M059J (cell line): ENCODE results near the gene TMEM167B. TPM values are rescaled to one million over a fixed set of nuclear protein-coding genes. Genes with fewer than 3 reads are reported as not detected.

Experiments used
- total RNA-seq: library from RNA; depleted of rRNA; stranded (reverse); fragments of >200 nt; shearing (Covaris generic); gene quantifications from 2 replicates; pipeline ENCODE4 v1.2.3, GENCODE V29; 2014; rRNA removed

The TMEM167B gene
- total RNA-seq, 1 experiment from 2014 or later: 44.8 TPM

Other genes starting within 250 kb of the TMEM167B start
- gene AKNAD1, start 233.7 kb upstream of the TMEM167B start, total RNA-seq: 0.37 and 2.3 TPM in 2 replicates
- gene GPSM2, start 213.8 kb upstream of the TMEM167B start, total RNA-seq: 50.1 and 69.1 TPM in 2 replicates
- gene CLCC1, start 127.3 kb upstream of the TMEM167B start, total RNA-seq: 29.2 and 35.4 TPM in 2 replicates
- gene WDR47, start 48.7 kb upstream of the TMEM167B start, total RNA-seq: 11.0 and 14.6 TPM in 2 replicates
- 73.4 and 97.8 TPM in 2 replicates for gene TAF13, start 14.8 kb upstream of the TMEM167B start, total RNA-seq
- 0.84 and 1.1 TPM in 2 replicates for gene ELAPOR1, start 23.4 kb downstream of the TMEM167B start, total RNA-seq
- 110 and 149 TPM in 2 replicates for gene SARS1, start 123.2 kb downstream of the TMEM167B start, total RNA-seq
- 3.7 and 6.9 TPM in 2 replicates for gene CELSR2, start 158.8 kb downstream of the TMEM167B start, total RNA-seq
- gene PSRC1, start 192.4 kb downstream of the TMEM167B start, total RNA-seq: 68.3 and 83.5 TPM in 2 replicates
- gene MYBPHL, start 216.2 kb downstream of the TMEM167B start, total RNA-seq: not detected in 2 replicates